Testis (tissue), 2 donors: ENCODE data around the gene THRAP3.

Experiments
- CTCF ChIP-seq, 3 experiments: fragments of 450-650 bp in 2 of 3; fragments of 200-600 bp in 1 of 3; sonication (generic) in 1 of 3; IDR thresholded peaks; one replicate each; pipeline ENCODE4 v1.5.1; 2016 to 2019; ENCODE audit warnings: antibody characterized with exemption in 3 of 3, mild to moderate bottlenecking in 2 of 3, moderate library complexity in 1 of 3
- POLR2A ChIP-seq: fragments of 450-650 bp; IDR thresholded peaks from one replicate; pipeline ENCODE4 v1.6.1; 2017; ENCODE audit warnings: antibody characterized with exemption, mild to moderate bottlenecking, moderate library complexity

GRCh38 chr1:36337830-36338229 lies 113.6 kb downstream of the THRAP3 start:
- TF ChIP-seq POLR2A, result no peak
- no peak for TF ChIP-seq CTCF (IDR thresholded peaks at IDR 0.05)
